Endometrium (tissue), 2 donors: Measurements from ENCODE around the gene CPN2.

ENCODE experiments used
- FAIRE-seq: peaks from 2 replicates; lab custom pipeline; 2012; peaks lifted over from hg19 to GRCh38; lab: Jason Lieb, UNC
- donor health status: control.
- donor health status: control.

The CPN2 gene

GRCh38 chr3:194381460-194381875 lies 30.3 kb upstream of the CPN2 start:
- no peak for FAIRE-seq

GRCh38 chr3:194380326-194380725 lies 29.2 kb upstream of the CPN2 start:
- FAIRE-seq = no peak

- no peak for FAIRE-seq
These were observed 28.5 kb upstream of the CPN2 start for GRCh38 chr3:194379651-194380050.

GRCh38 chr3:194379231-194379630 lies 28.1 kb upstream of the CPN2 start:
- FAIRE-seq = no peak

- FAIRE-seq = no peak
These were observed 26.6 kb upstream of the CPN2 start for GRCh38 chr3:194377708-194378107.

GRCh38 chr3:194376241-194376560 lies 25.1 kb upstream of the CPN2 start:
- FAIRE-seq = no peak

- FAIRE-seq = no peak
These were observed 24.5 kb upstream of the CPN2 start for GRCh38 chr3:194375473-194376240.

GRCh38 chr3:194374935-194375334 lies 23.8 kb upstream of the CPN2 start:
- no peak for FAIRE-seq

- no peak for FAIRE-seq
These were observed 22.8 kb upstream of the CPN2 start for GRCh38 chr3:194373899-194374298.

- no peak for FAIRE-seq
These were observed 21.9 kb upstream of the CPN2 start for GRCh38 chr3:194373028-194373427.

- no peak for FAIRE-seq
These were observed 19.6 kb upstream of the CPN2 start for GRCh38 chr3:194370753-194371152.

- FAIRE-seq = no peak
These were observed 18.6 kb upstream of the CPN2 start, which contains the start of gene LRRC15 for GRCh38 chr3:194369522-194370279. LRRC15 (minus strand) TSS chr3:194369743; CDS start chr3:194361043, 8,700 bp downstream.

GRCh38 chr3:194368918-194369317 lies 17.8 kb upstream of the CPN2 start:
- no peak for FAIRE-seq

GRCh38 chr3:194367992-194368841 lies 17.1 kb upstream of the CPN2 start:
- FAIRE-seq = no peak

GRCh38 chr3:194365978-194366490 lies 14.9 kb upstream of the CPN2 start:
- no peak for FAIRE-seq

- FAIRE-seq = no peak
These were observed 14.4 kb upstream of the CPN2 start for GRCh38 chr3:194365526-194365925.

GRCh38 chr3:194364652-194365434 lies 13.7 kb upstream of the CPN2 start:
- FAIRE-seq = no peak

GRCh38 chr3:194364314-194364651 lies 13.2 kb upstream of the CPN2 start:
- FAIRE-seq = no peak

- FAIRE-seq = no peak
These were observed 9.4 kb upstream of the CPN2 start for GRCh38 chr3:194360568-194360967.

GRCh38 chr3:194357681-194358080 lies 6.6 kb upstream of the CPN2 start:
- FAIRE-seq = no peak

- FAIRE-seq = no peak
These were observed 4.3 kb upstream of the CPN2 start for GRCh38 chr3:194355379-194355778.

GRCh38 chr3:194354315-194354714 lies 3.2 kb upstream of the CPN2 start:
- no peak for FAIRE-seq
